ENCODE measurements around the gene PAH. TPM values are rescaled to one million over a fixed set of nuclear protein-coding genes. Genes with fewer than 3 reads are reported as not detected.

The PAH gene
- total RNA-seq, 1 experiment from 2014 or later, result 5.7 TPM

GRCh38 chr12:102918840-102919239 is 1.8 kb upstream of the PAH start:
- DNase-seq (ENCODE audit: low spot score), result no peak
- POLR2A ChIA-PET, result no interaction called here
- CTCF ChIA-PET, result no interaction called here
- no peak for ATAC-seq
- TF ChIP-seq GTF2I (CRISPR knock-in tag; conservative IDR thresholded peaks at IDR 0.05) (no peak), MAX (CRISPR knock-in tag; IDR thresholded peaks at IDR 0.05) (no peak), ETV6 (CRISPR knock-in tag; IDR thresholded peaks at IDR 0.05) (no peak), ZNF121 (CRISPR knock-in tag; IDR thresholded peaks at IDR 0.05) (no peak), STAT6 (CRISPR knock-in tag; conservative IDR thresholded peaks at IDR 0.05; ENCODE audit: low read depth) (no peak), TCF7 (CRISPR knock-in tag; IDR thresholded peaks at IDR 0.05; ENCODE audit: low read depth) (no peak), TEAD4 (CRISPR knock-in tag; IDR thresholded peaks at IDR 0.05) (no peak), ZNF532 (CRISPR knock-in tag; IDR thresholded peaks at IDR 0.05; ENCODE audit: borderline replicate concordance) (no peak), AFF4 (CRISPR knock-in tag; IDR thresholded peaks at IDR 0.05; ENCODE audit: borderline replicate concordance) (no peak), HMGA2 (CRISPR knock-in tag; IDR thresholded peaks at IDR 0.05) (no peak), CDX4 (CRISPR knock-in tag; IDR thresholded peaks at IDR 0.05; ENCODE audit: borderline replicate concordance) (no peak), ZSCAN18 (CRISPR knock-in tag; IDR thresholded peaks at IDR 0.05) (no peak), ZBTB43 (CRISPR knock-in tag; IDR thresholded peaks at IDR 0.05) (no peak), ATF1 (CRISPR knock-in tag; IDR thresholded peaks at IDR 0.05) (no peak)
- peaks cover 26% of the 10 kb centered on the region for H3K4me1 Mint-ChIP-seq
- no peaks in the 10 kb centered on the region for H3K36me3 Mint-ChIP-seq
- no peak overlapping the region for H3K4me3 Mint-ChIP-seq
- H3K27me3 Mint-ChIP-seq (ENCODE audit: low read depth), result no peaks in the 10 kb centered on the region; the same call in 1 of the 2 replicates
- H3K27ac Mint-ChIP-seq, result no peak overlapping the region
- no peaks in the 10 kb centered on the region for H3K9me3 Mint-ChIP-seq
